CMK (cell line): ENCODE data around the gene IFITM1.
"Not testable (repeated sequence)": the region's sequence is repeated elsewhere in the genome, so short reads cannot be mapped to it uniquely, and the experiment has no call there.

Experiments
- DNase-seq: peaks from one replicate; pipeline ENCODE4 v3.0.0-alpha.2; 2010; ENCODE audit warnings: low read depth

Gene IFITM1

DNA sequence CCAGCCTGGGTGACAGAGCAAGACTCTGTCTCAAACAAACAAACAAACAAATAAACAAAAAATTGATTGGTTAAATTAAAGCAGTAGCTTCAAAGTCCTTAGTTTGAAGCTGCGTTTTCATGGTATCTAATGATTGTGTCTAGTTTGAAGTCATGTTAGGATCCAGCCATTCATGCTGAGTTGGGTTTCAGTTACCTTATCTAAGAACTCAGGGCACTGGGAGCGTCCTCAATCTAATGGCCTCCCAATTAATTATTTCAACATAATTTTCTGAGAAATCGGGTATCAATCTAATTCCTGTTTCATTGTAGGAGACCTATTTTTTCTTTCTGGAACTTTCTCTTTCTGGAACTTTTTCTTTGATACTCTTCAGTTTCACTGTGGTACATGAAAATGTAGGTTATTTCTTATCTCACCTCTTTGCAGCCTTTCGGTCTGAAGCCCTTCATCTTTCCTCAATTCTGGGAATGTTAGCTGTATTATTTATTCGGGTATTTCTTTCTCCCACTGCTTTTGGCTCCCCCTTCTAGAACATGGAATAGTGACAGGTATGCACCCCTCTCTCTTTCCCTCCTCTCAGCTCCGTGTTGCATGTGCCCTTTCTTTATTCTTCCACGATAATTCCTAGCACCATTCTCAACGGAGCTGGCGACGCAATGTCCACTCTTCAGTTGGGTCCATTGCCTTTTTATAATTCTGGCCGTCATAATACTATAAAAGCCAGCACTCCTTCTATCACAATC is 31.2 kb downstream of the IFITM1 start:
- no peak for DNase-seq

DNA sequence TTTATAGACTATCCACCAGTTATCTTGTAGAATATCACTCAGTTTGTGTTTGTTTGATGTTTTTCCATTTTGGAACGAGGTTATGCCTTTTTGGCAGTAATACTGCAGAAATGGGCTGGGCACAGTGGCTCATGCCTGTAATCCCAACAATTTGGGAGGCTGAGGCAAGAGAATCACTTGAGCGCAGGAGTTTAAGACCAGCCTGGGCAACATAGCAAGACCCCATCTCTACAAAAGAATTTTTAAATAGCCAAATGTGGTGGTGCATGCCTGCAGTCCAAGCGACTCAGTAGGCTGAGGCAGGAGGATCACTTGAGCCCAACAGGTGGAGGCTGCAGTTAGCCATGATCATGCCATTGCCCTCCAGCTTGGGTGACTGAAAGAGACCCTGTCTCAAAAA is 32.7 kb downstream of the IFITM1 start:
- no peak for DNase-seq

DNA sequence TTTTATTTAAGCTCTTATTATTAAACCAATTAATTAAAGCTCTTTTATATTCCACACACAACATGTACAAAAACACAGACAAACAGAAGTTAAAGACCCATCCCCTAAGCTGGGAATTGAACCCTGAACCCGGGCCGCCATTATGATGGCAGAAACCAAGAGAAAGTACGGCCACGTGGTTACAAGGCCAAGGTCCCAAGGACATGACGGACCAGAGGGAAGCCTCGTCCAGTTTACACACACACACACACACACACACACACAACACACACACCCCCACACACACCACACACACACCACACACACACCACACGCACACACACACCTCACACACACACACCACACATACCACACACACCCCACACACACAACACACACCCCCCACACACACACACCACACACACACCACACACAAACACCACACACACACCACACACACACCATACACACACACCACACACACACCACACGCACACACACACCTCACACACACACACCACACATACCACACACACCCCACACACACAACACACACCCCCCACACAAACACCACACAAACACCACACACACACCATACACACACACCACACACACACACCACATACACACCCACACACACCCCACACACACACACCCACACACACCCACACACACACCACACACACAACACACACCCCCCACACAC is 35.6 kb downstream of the IFITM1 start:
- DNase-seq, result not testable (repeated sequence)

DNA sequence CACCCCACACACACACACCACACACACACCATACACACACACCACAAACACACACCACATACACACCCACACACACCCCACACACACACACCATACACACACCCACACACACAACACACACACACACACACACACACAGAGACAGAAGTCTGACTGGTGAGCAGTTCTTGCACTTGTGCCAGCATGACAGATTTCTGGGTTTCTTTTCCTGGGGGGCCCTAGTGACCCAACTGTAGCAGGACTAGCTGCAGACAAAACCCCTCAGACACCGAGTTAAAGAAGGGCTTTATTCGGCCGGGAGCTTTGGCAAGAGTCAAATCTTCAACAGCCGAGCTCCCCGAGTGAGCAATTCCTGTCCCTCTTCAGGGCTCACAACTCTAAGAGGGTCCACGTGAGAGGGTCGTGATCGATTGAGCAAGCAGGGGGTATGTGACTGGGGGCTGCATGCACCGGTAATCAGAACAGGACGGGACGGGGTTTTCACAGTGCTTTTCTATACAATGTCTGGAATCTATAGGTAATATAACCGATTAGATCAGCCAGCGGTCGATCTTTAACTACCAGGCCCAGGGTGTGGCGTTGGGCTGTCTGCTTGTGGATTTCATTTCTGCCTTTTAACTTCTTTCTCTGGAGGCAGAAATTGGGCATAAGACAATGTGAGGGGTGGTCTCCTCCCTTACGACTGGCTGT is 36.3 kb downstream of the IFITM1 start:
- DNase-seq, result not testable (repeated sequence)

DNA sequence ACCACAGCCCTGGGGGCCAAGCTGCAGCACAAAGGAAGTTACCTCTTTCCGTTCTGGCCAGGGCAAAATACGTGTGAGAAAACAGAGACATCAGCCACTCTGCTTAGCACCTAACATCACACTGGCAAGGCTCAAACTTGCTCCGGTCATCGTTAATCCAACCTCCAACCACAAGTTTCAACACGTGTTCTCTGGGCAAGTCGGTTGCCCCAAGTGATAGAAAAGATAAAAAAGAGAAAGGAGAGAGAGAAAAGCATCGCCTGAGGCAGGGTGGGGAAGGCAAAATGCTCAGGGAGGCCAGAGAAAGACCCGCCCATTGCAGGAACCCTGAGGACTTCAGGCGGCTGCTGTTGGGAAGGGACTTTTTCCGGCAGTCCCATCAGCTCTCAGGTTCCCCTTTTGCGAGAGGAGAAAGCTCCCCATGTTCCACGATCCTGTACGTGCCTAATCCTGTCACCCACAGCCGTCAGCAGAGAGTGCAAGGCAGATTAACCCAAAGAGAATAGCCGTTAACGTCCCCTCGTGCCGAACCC is 36.9 kb downstream of the IFITM1 start:
- no peak for DNase-seq

DNA sequence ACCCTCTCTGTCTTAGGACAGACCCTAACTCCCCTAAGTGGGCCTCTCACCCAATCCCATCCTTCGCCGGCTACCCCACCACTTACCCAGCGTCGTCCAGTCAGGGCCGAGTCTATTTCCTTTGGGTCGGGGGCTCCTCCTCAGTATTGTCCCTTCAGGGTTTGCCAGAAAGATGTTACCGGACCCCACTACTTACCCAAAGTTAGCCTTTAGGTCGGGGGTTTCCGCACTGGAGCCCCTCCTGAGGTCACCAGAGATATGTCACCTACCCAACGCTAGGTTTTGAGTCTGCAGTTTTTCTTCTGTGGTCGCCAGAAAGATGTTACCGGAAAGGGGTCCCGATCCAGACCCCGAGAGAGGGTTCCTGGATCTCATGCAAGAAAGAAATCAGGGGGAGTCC is 37.6 kb downstream of the IFITM1 start:
- no peak for DNase-seq

DNA sequence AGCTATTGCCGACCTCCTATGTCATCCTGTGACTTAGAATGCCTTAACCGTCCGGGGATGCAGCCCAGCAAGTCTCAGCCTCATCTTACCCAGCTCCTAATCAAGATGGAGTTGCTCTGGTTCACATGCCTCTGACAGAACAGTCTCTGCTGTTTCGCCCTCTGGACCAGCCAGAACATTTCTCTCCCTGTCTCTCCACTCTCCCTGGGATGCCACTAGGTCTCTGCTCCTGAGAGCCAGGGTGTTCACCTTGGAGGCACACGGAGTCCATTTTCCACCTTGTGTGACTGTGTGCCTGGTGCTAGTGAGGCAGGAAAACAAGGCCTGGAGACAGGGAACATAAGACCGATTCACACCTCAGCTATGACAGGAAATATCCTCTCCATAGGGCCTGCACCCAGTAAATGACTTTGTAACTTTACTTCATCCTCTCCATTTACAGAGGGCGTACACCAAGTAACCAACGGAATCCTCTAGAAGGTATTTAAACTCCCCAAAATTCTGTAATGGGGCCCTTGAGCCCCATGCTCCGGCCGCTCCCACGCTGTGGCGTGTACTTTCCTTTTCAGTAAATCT is 38.7 kb downstream of the IFITM1 start:
- no peak for DNase-seq

DNA sequence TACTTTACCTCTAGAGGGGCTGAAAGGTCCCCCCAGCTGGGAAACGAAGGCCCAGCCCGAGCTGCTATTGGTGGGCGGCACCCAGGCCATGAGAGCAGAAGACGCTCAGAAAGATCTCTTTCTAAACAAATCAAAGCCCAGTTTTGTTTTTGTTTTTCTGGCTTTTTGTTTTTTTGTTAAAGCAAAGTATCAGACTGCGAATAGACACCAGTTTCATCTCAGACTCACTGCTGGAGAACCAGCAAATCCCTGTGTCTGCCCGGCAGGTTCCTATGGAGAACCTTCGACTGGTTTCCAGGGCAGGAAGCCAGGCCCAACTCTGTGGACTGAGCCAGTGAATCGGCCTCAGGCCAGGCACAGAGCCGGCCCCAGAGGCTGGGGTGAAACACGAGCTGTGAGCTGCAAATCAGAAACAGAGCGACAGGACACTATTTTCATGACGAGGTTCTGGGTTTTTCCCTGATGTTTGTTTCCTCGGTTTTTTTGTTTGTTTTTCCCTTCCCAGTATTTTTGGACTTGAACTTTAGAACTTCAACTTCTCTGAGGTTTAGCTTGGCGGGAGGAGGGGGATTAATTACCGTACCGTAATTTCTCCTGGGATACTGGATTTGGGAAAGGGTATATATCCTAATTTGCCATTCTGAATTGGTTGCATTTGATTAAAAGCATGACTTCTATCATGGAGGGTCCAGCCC is 39.5 kb downstream of the IFITM1 start:
- no peak for DNase-seq

DNA sequence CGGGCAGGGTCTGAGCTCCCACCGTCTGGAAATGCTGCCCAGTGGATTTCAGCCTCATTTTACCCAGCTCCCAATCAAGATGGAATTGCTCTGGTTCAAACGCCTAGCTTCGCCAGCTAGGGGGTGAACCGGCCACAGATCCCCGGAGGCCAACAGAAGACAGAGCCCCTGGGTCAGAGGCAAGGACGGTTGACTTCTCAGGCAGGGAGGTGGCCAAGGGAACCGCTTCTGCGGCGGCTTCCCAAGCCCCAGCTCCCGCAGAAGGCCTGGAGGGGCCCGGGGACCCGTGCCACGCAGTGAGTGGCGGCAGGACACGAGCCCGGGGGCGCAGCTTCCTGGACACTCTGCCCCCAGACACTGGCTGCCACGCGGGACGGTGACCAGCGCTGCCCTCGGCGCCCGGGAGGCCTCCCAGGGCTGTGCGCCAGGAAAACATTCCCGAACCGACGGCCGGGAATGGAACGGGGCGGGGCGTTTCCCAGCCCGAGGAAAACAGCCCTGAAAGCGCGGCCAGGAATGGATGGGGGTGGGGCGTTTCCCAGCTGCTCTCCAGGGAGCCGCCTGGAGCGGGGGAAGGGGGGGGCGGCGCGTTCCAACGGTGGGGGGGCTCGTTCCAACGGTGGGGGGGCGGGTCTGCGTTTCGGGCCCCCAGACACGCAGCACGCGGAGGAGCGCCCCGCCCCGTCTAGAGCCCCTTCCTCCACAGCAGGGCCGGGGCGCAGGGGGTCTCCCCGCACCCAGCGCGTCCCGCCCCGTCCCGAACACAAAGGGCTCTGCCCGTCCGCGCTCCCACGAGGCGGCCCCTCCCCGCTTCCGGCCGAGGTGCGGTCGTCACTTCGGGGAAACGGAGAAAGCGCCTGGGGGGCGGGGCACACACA is 42.0 kb downstream of the IFITM1 start:
- peak; percentile 63 for DNase-seq

DNA sequence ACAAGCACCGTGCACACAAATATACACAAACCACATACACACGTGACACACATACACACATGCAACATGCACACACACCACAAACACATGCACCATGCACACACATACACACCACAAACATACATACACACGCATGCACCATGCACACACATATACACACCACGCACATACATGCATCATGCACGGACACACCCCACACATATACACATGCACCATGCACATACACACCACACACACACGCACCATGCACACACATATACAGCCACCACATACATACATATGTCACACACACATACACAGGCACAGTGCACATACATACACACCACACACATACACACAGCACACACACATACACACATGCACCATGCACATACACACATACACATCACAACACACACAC is 42.8 kb downstream of the IFITM1 start:
- no peak for DNase-seq

DNA sequence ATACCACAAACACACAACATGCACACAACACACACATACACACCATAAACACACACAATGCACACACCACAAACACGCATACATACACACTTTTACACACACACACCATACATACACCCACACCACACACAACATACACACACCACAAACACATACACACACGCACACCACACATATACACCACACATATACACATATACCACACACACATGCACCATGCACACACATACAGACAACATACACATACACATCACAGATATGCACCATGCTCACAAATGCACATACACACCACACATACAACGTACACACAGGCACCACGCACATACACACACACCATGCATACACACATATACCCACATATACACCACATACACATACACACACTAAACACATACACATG is 43.7 kb downstream of the IFITM1 start:
- DNase-seq, result no peak

DNA sequence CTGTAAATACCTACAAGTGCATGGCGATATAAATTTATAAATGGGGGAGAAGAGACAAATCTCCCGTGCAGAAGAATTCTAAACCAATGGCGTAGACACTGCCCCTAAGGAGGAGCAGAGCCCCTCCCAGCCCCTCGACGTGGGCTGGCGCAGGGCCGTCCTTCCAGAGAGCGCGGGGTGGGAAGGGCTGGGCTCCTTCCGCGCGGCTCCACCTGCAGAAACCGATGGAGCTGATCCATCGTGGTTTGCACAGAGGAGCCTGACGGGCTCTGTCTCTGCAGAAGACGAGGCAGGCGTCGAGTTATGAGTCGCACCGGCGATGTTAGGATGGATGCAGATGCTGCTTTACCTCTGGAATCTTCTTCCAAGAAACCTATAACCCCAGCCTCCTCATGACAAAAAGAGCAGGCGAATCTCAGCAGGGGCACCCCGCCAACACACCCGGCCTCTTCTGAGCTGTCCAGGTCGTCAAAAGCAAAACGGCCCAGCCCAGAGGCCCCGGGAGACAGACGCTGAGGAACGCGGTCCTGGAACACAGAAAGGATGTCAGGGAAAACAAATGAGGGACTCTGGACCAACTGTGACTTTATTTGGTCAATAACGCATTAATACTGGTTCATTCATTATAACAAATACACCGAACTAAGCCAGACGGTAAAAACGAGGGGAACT is 44.4 kb downstream of the IFITM1 start:
- DNase-seq, result no peak

DNA sequence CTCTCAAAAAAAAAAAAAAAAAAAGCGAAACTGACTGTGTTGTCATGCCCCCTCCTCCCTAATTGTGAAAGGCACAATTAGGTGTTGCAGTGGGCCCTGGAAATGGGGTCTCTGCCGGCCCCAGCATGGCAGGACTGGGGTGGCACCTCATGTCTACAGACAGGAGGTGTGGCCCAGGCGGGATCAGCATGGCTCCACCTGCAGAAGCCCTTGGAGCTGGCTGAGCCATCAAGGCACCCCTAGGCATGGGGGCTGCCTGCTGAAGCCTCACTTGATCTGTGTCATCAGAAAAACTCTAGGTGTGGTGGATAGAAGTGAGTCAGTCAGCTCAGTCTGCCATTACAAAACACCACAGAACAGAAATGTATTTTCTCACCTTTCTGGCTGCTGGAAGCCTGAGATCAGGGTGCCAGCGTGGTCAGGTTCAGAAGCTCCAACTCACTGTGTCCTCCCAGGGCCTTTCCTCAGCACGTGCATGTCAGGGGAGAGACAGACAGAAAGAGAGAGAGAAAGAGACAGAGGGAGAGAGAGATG is 45.4 kb downstream of the IFITM1 start:
- no peak for DNase-seq

DNA sequence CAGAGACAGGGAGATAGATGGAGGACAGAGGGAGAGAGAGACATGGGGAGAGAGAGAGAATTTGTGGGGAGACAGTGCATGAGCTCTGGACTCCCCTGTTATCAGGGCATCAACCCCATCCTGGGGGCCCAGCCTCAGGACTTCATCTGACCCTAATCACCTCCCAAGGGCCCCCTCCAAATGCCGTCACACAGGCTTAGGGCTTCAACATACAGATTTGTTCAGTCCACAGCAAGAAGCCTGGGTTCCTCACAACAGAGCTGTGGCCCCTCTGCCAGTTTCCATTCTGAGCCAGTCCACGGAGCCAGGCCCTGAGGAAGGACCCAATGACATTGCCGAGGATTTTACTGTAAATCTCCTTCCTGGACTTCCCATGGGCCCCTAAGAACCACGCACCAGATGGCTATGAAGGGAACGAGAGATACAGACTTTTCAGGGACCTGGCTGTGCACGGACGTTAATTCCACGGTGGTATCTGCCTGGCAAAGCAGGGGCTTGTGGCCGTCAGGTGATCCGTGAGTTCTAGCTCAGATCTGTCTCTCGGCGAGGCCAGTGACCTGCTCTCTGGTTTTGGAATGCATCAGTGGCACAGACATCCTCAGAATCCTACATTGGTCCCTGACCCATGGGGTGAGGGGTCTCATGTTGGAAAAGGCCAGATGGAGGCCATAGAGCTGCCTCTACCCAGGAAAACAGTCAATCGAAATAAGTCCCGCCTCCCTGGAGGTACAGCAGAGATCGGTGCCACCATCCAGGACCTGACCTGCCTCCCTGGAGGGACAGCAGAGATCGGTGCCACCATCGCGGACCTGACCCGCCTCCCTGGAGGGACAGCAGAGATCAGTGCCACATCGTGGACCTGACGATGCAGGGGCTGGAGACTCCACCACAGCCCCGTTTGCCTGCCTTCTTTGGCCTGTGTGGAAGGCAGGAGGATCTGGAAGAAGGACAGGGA is 46.8 kb downstream of the IFITM1 start:
- no peak for DNase-seq

DNA sequence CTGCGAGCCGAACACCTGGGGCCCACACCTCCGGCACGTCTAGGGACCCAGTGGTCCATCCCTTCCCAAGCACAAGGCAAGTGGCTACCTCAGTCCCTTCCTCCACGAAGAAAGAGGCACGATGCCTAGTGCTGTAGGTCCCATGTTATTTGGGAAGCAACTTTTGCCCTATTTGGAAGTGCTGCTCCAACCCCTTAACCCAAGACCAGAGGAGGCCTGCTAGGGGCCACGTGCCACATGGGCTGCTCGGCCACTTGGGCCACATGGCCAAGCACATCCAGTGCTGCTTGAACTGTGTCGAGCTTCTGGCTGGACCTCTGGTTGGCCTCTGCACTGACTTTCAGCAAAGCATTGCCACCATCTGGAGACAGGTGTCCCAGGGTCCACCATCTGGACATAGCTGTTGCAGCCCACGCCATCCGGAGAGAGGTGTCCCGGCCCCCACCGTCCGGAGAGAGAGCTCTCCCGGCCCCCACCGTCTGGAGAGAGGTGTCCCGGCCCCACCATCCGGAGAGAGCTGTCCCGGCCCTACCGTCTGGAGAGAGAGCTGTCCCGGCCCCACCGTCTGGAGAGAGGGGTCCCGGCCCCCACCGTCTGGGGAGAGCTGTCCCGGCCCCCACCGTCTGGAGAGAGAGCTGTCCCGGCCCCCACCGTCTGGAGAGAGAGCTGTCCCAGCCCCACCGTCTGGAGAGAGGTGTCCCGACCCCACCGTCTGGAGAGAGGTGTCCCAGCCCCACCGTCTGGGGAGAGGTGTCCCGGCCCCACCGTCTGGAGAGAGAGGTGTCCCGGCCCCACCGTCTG is 49.0 kb downstream of the IFITM1 start:
- no peak for DNase-seq

DNA sequence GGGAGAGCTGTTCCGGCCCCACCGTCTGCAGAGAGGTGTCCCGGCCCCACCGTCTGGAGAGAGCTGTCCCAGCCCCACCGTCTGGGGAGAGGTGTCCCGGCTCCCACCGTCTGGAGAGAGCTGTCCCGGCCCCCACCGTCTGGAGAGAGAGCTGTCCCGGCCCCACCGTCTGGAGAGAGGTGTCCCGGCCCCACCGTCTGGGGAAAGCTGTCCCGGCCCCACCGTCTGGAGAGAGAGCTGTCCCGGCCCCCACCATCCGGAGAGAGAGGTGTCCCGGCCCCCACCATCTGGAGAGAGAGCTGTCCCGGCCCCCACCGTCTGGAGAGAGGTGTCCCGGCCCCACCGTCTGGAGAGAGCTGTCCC is 49.6 kb downstream of the IFITM1 start:
- DNase-seq, result not testable (repeated sequence)

DNA sequence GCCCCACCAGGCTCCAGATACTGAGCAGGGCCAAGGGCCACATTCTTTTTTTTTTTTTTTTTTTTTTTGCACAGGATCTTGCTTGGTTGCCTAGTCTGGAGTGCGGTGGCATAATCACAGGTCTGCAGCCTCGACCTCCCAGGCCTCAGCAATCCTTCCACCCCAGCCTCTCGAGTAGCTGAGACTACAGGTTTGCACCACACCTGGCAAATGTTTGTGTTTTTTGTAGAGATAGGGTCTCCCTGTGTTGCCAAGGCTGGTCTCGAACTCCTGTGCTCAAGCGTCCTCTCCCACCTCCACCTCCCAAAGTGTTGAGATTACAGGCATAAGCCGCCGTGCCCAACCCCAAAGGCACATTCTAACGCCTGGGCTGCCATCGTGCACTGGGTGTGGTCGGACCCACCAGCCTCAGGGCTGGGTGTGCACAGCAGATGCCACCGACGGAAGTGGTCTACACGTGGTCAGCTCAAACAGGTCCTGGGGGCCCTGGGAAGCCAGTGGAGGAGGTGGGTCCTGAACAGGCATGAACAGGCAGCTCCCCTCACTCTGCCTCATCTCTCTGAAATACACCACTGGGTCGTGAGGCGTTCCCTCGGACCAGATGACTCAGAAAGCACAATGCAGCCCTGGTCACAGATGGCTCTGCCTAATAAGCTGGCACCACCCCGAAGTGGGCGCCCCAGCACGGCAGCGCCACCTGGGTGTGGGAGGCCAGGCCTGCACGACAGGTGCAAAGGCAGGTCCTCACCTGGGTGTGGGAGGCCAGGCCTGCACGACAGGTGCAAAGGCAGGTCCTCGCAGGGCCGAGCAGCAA is 50.3 kb downstream of the IFITM1 start:
- DNase-seq, result no peak
